Astrocyte (in vitro differentiated cells and primary cell): Measurements from ENCODE around the gene MKI67.

ENCODE experiments used
- EZH2 ChIP-seq: IDR thresholded peaks from 2 replicates; pipeline ENCODE4 v1.6.1; 2012; ENCODE audit warnings: mild to moderate bottlenecking, low read length, inconsistent platforms; ENCODE audit not compliant: insufficient read depth
- TF ChIP-seq, protein P1 (sequence below): IDR thresholded peaks from 2 replicates; pipeline ENCODE4 v1.5.1; 2011; ENCODE audit warnings: low read depth, mild to moderate bottlenecking, inconsistent platforms, low read length, moderate library complexity; ENCODE audit not compliant: insufficient read depth

DNA sequence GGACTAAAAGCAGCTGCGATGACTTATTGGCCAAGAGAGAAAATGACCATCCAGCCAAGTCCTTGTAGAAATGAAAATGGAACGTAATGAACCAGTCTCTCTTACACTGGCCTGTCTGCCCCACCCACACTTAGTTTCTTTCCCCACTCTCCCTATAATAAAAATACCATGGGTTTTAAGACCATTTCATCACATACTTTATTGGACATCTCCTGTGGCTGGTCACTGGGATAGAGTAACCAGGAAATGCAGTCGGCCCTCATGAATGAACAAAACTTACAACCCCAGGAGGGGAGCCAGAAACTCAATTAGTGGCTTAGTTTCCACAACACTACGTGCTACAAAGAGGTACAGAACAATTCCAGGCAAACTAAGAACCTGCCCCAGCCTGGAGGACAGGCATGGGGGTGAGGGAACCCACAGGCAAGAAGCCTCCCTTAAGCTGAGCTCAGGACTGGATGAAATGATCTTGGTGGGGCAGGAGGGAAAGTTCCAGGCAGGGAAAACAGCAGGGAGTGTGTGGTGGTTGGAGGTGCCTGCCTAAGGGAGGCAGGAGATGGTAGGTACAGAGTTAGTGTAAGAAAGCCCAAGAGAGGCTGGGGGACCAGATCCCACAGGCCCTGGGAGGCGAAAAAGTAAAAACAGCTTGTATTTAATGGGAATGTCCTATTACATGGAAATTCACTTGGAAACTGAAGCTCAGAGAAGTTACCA lies 29.6 kb downstream of the MKI67 start:
- TF ChIP-seq, protein P1, sequence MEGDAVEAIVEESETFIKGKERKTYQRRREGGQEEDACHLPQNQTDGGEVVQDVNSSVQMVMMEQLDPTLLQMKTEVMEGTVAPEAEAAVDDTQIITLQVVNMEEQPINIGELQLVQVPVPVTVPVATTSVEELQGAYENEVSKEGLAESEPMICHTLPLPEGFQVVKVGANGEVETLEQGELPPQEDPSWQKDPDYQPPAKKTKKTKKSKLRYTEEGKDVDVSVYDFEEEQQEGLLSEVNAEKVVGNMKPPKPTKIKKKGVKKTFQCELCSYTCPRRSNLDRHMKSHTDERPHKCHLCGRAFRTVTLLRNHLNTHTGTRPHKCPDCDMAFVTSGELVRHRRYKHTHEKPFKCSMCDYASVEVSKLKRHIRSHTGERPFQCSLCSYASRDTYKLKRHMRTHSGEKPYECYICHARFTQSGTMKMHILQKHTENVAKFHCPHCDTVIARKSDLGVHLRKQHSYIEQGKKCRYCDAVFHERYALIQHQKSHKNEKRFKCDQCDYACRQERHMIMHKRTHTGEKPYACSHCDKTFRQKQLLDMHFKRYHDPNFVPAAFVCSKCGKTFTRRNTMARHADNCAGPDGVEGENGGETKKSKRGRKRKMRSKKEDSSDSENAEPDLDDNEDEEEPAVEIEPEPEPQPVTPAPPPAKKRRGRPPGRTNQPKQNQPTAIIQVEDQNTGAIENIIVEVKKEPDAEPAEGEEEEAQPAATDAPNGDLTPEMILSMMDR: no peak
- no peak for TF ChIP-seq EZH2
